ENCODE data around the gene GLDN.

Gene GLDN

DNA sequence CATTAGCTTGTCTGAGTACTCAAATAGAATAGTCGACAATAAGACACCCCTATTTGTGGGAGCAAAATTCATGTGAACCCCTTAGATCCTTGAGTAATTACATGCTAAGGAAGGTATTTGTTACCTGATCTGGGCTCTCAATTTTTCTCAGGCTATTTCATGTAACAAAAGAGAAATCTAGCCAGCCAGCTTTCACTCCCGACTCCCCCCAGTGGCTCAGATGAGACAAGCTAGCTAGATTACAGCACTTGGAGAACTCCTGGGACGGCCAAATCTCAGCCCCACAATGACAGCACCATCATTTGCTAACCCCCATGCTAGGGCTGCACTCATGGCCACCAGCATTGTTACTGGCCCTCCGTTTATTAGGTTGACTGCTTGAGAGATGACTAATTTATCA lies 41.3 kb downstream of the GLDN start:
- peak; percentile 70 for DNase-seq
- Histone ChIP-seq H3K4me3 (ENCODE audit: low read depth, low read length) (no peak overlapping the region), H3K27ac (no peak overlapping the region), H3K27me3 (ENCODE audit: insufficient read depth, low read depth, severe bottlenecking) (no peaks in the 10 kb centered on the region), H3K9me3 (ENCODE audit: severe bottlenecking) (no peaks in the 10 kb centered on the region), H3K36me3 (no peaks in the 10 kb centered on the region)
- TF ChIP-seq, protein P1, sequence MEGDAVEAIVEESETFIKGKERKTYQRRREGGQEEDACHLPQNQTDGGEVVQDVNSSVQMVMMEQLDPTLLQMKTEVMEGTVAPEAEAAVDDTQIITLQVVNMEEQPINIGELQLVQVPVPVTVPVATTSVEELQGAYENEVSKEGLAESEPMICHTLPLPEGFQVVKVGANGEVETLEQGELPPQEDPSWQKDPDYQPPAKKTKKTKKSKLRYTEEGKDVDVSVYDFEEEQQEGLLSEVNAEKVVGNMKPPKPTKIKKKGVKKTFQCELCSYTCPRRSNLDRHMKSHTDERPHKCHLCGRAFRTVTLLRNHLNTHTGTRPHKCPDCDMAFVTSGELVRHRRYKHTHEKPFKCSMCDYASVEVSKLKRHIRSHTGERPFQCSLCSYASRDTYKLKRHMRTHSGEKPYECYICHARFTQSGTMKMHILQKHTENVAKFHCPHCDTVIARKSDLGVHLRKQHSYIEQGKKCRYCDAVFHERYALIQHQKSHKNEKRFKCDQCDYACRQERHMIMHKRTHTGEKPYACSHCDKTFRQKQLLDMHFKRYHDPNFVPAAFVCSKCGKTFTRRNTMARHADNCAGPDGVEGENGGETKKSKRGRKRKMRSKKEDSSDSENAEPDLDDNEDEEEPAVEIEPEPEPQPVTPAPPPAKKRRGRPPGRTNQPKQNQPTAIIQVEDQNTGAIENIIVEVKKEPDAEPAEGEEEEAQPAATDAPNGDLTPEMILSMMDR (IDR thresholded peaks at IDR 0.05; ENCODE audit: low read depth, low read length), result peak; percentile 67

DNA sequence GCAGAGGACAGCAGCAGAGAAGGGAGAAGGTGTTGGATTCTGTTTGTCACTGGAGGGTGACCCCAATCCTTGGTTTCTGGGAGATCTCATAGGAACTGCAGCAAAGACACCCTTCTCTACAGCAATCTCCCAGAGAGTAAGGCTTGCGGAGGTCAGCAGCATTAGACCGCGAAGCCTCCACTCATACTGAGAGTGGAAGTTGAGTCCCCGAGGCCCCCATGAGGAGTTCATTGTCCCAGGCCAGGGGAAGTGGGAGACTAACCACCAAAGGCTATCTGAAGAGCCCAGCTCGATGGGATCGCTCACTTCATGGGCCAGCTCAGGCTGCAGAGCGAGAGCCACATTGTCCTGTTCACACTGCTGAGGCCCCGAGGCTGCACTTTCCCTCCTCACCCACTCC lies 44.6 kb downstream of the GLDN start:
- Histone ChIP-seq H3K9me3 (ENCODE audit: severe bottlenecking) (no peaks in the 10 kb centered on the region), H3K27me3 (ENCODE audit: insufficient read depth, low read depth, severe bottlenecking) (no peaks in the 10 kb centered on the region), H3K27ac (peak overlapping the region; percentile 40; the same call in 1 of the 2 replicates), H3K4me3 (ENCODE audit: low read depth, low read length) (no peak overlapping the region), H3K36me3 (no peaks in the 10 kb centered on the region)
- TF ChIP-seq, protein P1 (IDR thresholded peaks at IDR 0.05; ENCODE audit: low read depth, low read length), result no peak
- no peak for DNase-seq

DNA sequence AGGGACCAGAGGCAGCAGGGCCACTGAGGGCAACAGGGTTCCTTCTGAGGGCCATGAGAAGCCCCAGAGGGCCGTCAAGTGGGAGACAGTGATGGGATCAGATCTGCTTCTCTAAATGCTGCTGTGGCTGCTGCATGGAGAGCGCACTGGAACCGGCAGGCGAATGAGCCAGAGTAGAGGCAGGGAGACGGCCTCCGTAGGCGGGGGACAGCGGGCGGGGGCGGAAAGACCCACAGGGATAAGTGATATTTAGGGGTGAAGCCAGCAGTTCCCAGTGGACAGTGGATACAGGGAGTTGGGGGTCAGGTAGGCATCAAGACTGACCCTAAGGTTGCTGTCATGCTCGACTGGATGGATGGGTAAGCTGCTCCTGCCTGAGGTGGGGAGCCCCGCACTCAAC lies 45.0 kb downstream of the GLDN start:
- TF ChIP-seq, protein P1 (IDR thresholded peaks at IDR 0.05; ENCODE audit: low read depth, low read length), result no peak
- DNase-seq, result no peak
- Histone ChIP-seq H3K27ac (peak overlapping the region; percentile 40; the same call in 1 of the 2 replicates), H3K4me3 (ENCODE audit: low read depth, low read length) (no peak overlapping the region), H3K27me3 (ENCODE audit: insufficient read depth, low read depth, severe bottlenecking) (no peaks in the 10 kb centered on the region), H3K36me3 (no peaks in the 10 kb centered on the region), H3K9me3 (ENCODE audit: severe bottlenecking) (no peaks in the 10 kb centered on the region)

DNA sequence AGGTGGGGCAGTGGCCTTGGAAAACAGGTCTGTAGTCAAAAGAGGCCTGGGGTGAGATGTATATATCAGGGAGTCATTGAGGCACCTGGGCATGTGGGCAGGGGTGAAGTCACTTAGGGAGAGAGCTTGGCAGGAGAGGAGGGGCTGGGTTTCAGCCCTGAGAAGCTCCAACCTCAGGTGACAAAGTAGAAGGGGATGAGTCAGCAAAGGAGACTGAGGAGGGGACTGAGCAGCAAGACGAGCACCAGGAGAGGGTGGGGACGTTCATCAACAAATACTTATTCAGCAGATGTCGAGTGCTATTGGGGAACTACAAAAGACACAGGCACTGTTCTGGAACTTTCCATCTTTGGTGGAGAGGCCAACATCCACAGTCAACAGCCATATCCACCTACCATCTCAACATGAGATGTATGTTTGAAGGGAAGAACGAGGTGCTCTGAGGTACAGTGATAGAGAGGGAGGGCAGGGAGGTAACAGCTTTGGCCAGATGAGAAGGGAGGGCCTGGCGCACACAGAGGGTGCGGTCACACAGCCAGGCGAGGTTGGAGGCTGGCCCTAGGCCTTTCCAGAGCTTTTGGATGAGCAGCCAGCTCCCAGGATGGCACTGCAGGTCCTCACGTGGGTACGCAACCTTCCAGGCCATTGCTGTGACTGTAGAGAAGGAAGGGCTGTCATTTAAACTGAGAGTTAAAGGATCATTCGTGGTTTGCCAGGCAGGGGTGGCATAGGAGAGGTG lies 45.7 kb downstream of the GLDN start:
- TF ChIP-seq, protein P1 (IDR thresholded peaks at IDR 0.05; ENCODE audit: low read depth, low read length), result no peak
- Histone ChIP-seq H3K36me3 (no peaks in the 10 kb centered on the region), H3K27me3 (ENCODE audit: insufficient read depth, low read depth, severe bottlenecking) (no peaks in the 10 kb centered on the region), H3K27ac (no peak overlapping the region), H3K9me3 (ENCODE audit: severe bottlenecking) (peaks cover 1% of the 10 kb centered on the region), H3K4me3 (ENCODE audit: low read depth, low read length) (no peak overlapping the region)
- DNase-seq, result no peak

DNA sequence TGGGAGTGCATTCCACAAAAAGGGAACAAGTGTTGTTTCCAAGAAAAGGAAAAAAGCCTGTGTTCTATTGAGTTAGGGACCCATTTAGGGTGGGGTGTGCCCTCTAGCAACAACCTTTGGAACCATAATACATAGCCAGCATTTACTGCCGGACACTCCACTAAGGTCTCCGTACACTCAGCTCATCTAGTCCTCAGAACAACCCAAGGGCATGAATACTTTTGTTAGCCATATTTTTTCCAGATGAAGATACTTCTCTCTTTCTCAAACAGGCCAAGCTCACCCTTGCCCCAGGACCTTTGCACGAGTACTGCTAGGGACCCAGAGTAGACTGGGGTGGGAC lies 46.2 kb downstream of the GLDN start:
- TF ChIP-seq, protein P1 (IDR thresholded peaks at IDR 0.05; ENCODE audit: low read depth, low read length), result no peak

DNA sequence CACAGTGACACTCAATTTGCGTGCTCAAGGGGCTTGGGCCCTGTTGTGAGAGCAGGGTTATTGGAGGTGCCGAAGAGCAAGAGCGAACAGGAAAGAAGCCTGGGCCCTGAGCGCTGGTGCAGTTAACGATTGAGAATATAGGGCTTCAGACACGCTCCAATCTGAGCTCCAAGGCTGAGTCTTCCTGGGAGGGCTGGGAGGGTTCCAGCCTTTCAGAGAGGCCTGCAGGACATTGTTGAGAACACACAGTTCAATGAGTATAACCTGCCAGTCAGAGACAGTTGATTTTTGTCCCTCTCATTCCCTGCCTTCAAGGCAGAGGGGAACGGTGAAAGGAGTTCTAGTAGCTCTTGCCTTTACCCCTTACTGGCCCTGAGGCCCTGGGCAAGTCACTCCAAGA lies 47.3 kb downstream of the GLDN start:
- DNase-seq, result no peak
- TF ChIP-seq, protein P1 (IDR thresholded peaks at IDR 0.05; ENCODE audit: low read depth, low read length), result no peak
- H3K27me3 ChIP-seq (ENCODE audit: insufficient read depth, low read depth, severe bottlenecking), result no peaks in the 10 kb centered on the region

More for the DNA sequence above, 46.2 kb downstream of the GLDN start:
- Histone ChIP-seq H3K36me3 (no peaks in the 10 kb centered on the region), H3K27me3 (ENCODE audit: insufficient read depth, low read depth, severe bottlenecking) (no peaks in the 10 kb centered on the region), H3K9me3 (ENCODE audit: severe bottlenecking) (peaks cover 5% of the 10 kb centered on the region), H3K4me3 (ENCODE audit: low read depth, low read length) (no peak overlapping the region), H3K27ac (no peak overlapping the region)
- no peak for DNase-seq

More for the DNA sequence above, 47.3 kb downstream of the GLDN start:
- Histone ChIP-seq H3K4me3 (ENCODE audit: low read depth, low read length) (no peak overlapping the region), H3K27ac (no peak overlapping the region), H3K36me3 (no peaks in the 10 kb centered on the region), H3K9me3 (ENCODE audit: severe bottlenecking) (peaks cover 5% of the 10 kb centered on the region)

All from WERI-Rb-1 (cell line).